Choroid plexus epithelial cell (primary cell): ENCODE results near the gene CSNK1A1.
"Not testable (repeated sequence)": the region's sequence is repeated elsewhere in the genome, so short reads cannot be mapped to it uniquely, and the experiment has no call there.

ENCODE experiments used
- DNase-seq: peaks from one replicate; pipeline ENCODE4 v3.0.0-alpha.2; 2010; ENCODE audit warnings: low read depth
- H3K4me3 ChIP-seq: 2 replicates; pipeline ENCODE4 v1.5.1; 2011; ENCODE audit warnings: low read depth, mild to moderate bottlenecking, control low read depth, low read length, moderate library complexity
- CTCF ChIP-seq: conservative IDR thresholded peaks from 2 replicates; pipeline ENCODE4 v1.5.1; 2011; ENCODE audit warnings: low read depth, mild to moderate bottlenecking, control low read depth, inconsistent platforms, low read length, moderate library complexity

CSNK1A1 gene

GRCh38 chr5:149572576-149573231, 21.5 kb upstream of the CSNK1A1 start:
- no peak for TF ChIP-seq CTCF
- no peak overlapping the region for H3K4me3 ChIP-seq

DNA sequence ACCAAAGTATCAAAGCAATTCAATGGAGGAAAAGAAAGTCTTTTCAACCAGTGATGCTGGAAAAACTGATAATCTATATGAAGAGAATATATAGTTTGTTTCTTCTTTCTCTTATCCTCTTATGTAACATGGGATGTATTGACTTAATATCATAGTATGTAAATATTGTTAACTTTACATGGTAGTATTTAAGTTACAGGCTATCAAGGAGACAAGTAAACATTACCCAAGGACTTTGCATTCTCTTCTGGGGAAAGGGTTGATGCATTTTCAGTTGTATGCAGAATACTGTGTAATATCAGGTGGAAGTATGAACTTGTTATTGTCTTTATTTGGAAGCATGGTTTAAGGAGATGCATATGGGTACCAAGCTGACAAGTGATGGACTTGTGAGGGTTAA, 20.9 kb upstream of the CSNK1A1 start:
- DNase-seq, result no peak
- no peak overlapping the region for H3K4me3 ChIP-seq
- TF ChIP-seq CTCF, result no peak

More at GRCh38 chr5:149572576-149573231, 21.5 kb upstream of the CSNK1A1 start:
- no peak for DNase-seq

- TF ChIP-seq CTCF, result no peak
- no peak for DNase-seq
- no peak overlapping the region for H3K4me3 ChIP-seq
Observed at GRCh38 chr5:149567226-149567625, 16.0 kb upstream of the CSNK1A1 start.

DNA sequence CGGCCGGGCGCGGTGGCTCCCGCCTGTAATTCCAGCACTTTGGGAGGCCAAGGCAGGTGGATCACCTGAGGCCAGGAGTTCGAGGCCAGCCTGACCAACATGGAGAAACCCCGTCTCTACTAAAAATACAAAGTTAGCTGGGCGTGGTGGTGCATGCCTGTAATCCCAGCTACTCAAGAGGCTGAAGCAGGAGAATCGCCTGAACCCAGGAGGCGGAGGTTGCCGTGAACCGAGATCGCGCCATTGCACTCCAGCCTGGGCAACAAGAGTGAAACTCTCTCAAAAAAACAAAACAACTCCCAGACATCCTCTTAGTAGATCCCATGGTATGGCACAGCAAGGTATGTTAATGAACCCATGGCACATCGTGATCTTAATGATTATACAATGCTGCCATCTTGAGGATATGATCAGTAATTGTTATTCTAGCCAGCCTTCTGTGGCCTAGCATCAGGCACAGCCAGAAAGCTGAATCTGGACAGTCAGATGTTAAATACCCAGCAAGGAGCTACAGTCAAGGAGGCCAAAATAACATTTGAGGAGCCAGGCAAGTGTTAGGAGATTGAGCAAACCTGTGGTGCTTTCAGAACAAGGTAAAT, 13.4 kb upstream of the CSNK1A1 start:
- peak; percentile 62 for TF ChIP-seq CTCF
- H3K4me3 ChIP-seq, result not testable (repeated sequence)
- DNase-seq, result peak; percentile 92

- peak; percentile 59 for DNase-seq
- no peak overlapping the region for H3K4me3 ChIP-seq
- no peak for TF ChIP-seq CTCF
Observed at GRCh38 chr5:149563466-149563865, 12.2 kb upstream of the CSNK1A1 start.

- peak; percentile 96 for DNase-seq
- H3K4me3 ChIP-seq, result no peak overlapping the region
- TF ChIP-seq CTCF, result no peak
Observed at GRCh38 chr5:149561848-149562247, 10.6 kb upstream of the CSNK1A1 start.

DNA sequence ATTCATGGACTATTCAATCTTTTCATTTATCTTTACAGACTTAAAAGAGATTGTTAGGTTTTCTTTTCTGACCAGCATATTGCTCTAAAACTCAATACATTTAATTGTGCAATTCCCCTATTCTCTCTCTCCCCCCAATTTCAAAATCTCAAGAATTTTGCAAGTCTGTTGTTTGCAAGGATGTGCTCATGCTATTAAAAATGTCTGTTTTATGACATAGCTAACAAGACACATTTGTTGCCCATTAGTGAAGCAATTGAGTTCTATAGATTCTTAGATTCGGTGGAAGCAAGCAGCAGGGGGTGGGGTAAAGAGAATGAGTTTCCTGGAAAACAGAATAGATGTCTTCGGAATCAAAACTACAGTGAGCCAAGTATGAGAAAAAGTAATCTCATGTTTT, 8.5 kb upstream of the CSNK1A1 start:
- TF ChIP-seq CTCF, result no peak
- peak; percentile 52 for DNase-seq
- no peak overlapping the region for H3K4me3 ChIP-seq
